Stomach (tissue), 4 donors: ENCODE results near the gene TRAPPC13.

ENCODE experiments used
- CTCF ChIP-seq, 7 experiments: fragments of 450-650 bp in 4 of 7; fragments of 200-600 bp in 3 of 7; sonication (generic) in 3 of 7; IDR thresholded peaks; one replicate each; pipeline ENCODE4 v1.5.1; 2016 to 2019; ENCODE audit warnings: antibody characterized with exemption in 7 of 7, control low read depth in 2 of 7, mild to moderate bottlenecking in 1 of 7
- EP300 ChIP-seq: sonication (generic); formaldehyde crosslinking; IDR thresholded peaks from one replicate; pipeline ENCODE4 v1.6.1; 2017; ENCODE audit warnings: antibody characterized with exemption
- POLR2A ChIP-seq, 4 donors: fragments of 450-650 bp; IDR thresholded peaks; one replicate each; pipeline ENCODE4 v1.6.1; 2016; ENCODE audit warnings: antibody characterized with exemption in 4 of 4, control low read depth in 2 of 4, mild to moderate bottlenecking in 1 of 4, moderate library complexity in 1 of 4
- POLR2AphosphoS5 ChIP-seq, 3 donors: sonication (generic); formaldehyde crosslinking; IDR thresholded peaks; one replicate each; pipeline ENCODE4 v1.6.1; 2016; ENCODE audit warnings: antibody characterized with exemption in 3 of 3

DNA sequence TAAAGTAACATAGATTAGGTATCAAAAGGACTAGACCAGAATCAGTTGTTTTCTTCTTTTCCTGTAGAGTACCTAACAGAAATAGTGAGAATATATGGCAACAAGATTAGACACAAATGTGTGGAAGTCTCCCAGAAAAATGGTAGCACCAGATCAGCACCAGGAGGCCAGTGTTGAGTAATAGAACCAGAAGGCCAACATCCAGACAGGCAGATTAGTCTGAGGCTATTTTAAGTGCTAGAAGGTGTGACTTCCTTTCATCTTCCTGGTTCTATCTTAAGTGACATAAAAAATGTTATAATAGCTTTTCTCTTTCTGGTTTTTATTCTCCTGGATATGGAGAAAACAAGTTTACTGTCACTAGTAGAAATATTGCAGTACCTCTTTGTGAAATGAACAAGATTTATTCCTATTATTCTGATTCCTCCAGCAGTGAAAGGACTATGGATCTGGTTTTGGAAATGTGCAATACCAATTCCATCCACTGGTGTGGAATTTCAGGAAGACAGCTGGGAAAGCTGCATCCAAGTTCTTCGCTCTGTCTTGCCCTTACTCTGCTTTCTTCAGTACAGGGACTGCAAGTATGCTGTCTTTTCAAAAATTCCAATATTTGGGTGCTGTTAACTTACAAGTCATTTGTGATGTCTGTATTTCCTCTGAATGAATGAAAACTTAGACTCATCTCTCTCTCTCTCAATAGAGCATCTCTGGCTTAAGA is 39.1 kb downstream of the TRAPPC13 start:
- peak in 4 of 7 experiments; percentile 6 to 36 (median 20) for TF ChIP-seq CTCF (IDR thresholded peaks at IDR 0.05)
- TF ChIP-seq POLR2A (IDR thresholded peaks at IDR 0.05): no peak
- TF ChIP-seq POLR2AphosphoS5 (IDR thresholded peaks at IDR 0.05): no peak
- TF ChIP-seq EP300: no peak
